Liver (tissue), 9 donors: ENCODE data around the gene TRIM65. TPM values are rescaled to one million over a fixed set of nuclear protein-coding genes. Genes with fewer than 3 reads are reported as not detected.
A peak's percentile ranks its signal among the peaks of the same experiment; 100 is the strongest.

Experiments used
- DNase-seq: peaks from one replicate; pipeline ENCODE4 v3.0.0-alpha.2; 2017; ENCODE audit warnings: low spot score
- H3K27ac ChIP-seq, 2 donors: one replicate each; pipeline ENCODE4 v1.7.0; 2013; ENCODE audit warnings: inconsistent platforms in 2 of 2, low read length in 2 of 2, control low read depth in 1 of 2, low read depth in 1 of 2, mild to moderate bottlenecking in 1 of 2
- H3K27me3 ChIP-seq, 4 donors: one replicate each; pipeline versions ENCODE4 v1.6.1 to v1.7.0; 2013; ENCODE audit warnings: low read length in 3 of 4, inconsistent platforms in 1 of 4, mild to moderate bottlenecking in 1 of 4, moderate library complexity in 1 of 4; ENCODE audit not compliant: control insufficient read depth in 4 of 4, insufficient read depth in 4 of 4
- H3K36me3 ChIP-seq, 4 donors: one replicate each; pipeline versions ENCODE4 v1.6.1 to v1.7.0; 2013; ENCODE audit warnings: low read length in 3 of 4, mild to moderate bottlenecking in 3 of 4, low read depth in 1 of 4, moderate library complexity in 1 of 4; ENCODE audit not compliant: control insufficient read depth in 4 of 4, insufficient read depth in 3 of 4
- H3K4me1 ChIP-seq, 4 donors: one replicate each; pipeline versions ENCODE4 v1.6.1 to v1.7.0; 2013; ENCODE audit warnings: low read length in 3 of 4, mild to moderate bottlenecking in 3 of 4, moderate library complexity in 1 of 4; ENCODE audit not compliant: control insufficient read depth in 4 of 4, insufficient read depth in 4 of 4
- H3K4me3 ChIP-seq, 3 donors: one replicate each; pipeline versions ENCODE4 v1.6.1 to v1.7.0; 2013; ENCODE audit warnings: low read length in 3 of 3, control low read depth in 1 of 3, low read depth in 1 of 3, mild to moderate bottlenecking in 1 of 3
- H3K9ac ChIP-seq, 2 donors: one replicate each; pipeline ENCODE4 v1.7.0; 2013; ENCODE audit warnings: low read length in 2 of 2, mild to moderate bottlenecking in 2 of 2, moderate library complexity in 2 of 2, control low read depth in 1 of 2, low read depth in 1 of 2
- H3K9me3 ChIP-seq, 4 donors: one replicate each; pipeline versions ENCODE4 v1.6.1 to v1.7.0; 2013; ENCODE audit warnings: low read length in 3 of 4; ENCODE audit not compliant: control insufficient read depth in 4 of 4
- EGR1 ChIP-seq, 2 donors: IDR thresholded peaks; 2 replicates each; pipeline ENCODE4 v1.6.1; 2016 to 2018; ENCODE audit warnings: antibody characterized with exemption in 2 of 2, low read depth in 2 of 2
- FOXA1 ChIP-seq: IDR thresholded peaks from 2 replicates; pipeline ENCODE4 v1.6.1; 2016; ENCODE audit warnings: antibody characterized with exemption
- FOXA2 ChIP-seq: IDR thresholded peaks from 2 replicates; pipeline ENCODE4 v1.6.1; 2016; ENCODE audit warnings: antibody characterized with exemption
- GABPA ChIP-seq, 2 donors: IDR thresholded peaks in 1 of 2; conservative IDR thresholded peaks in 1 of 2; 2 replicates each; pipeline ENCODE4 v1.6.1; 2016; ENCODE audit warnings: antibody characterized with exemption in 2 of 2, mild to moderate bottlenecking in 1 of 2, moderate library complexity in 1 of 2
- HNF4A ChIP-seq, 2 donors: conservative IDR thresholded peaks; 2 replicates each; pipeline ENCODE4 v1.6.1; 2016; ENCODE audit warnings: antibody characterized with exemption in 2 of 2, mild to moderate bottlenecking in 2 of 2
- HNF4G ChIP-seq: IDR thresholded peaks from 2 replicates; pipeline ENCODE4 v1.6.1; 2016; ENCODE audit warnings: antibody characterized with exemption
- JUND ChIP-seq, 2 donors: IDR thresholded peaks; 2 replicates each; pipeline ENCODE4 v1.6.1; 2016; ENCODE audit warnings: antibody characterized with exemption in 2 of 2
- NR2F2 ChIP-seq: IDR thresholded peaks from 2 replicates; pipeline ENCODE4 v1.6.1; 2016; ENCODE audit warnings: antibody characterized with exemption
- RAD21 ChIP-seq, 2 donors: IDR thresholded peaks; 2 replicates each; pipeline ENCODE4 v1.6.1; 2016; ENCODE audit warnings: antibody characterized with exemption in 2 of 2, mild to moderate bottlenecking in 2 of 2
- RXRA ChIP-seq, 2 donors: IDR thresholded peaks; 2 replicates each; pipeline ENCODE4 v1.6.1; 2017 to 2018; ENCODE audit warnings: antibody characterized with exemption in 2 of 2, mild to moderate bottlenecking in 1 of 2
- SP1 ChIP-seq: IDR thresholded peaks from 2 replicates; pipeline ENCODE4 v1.6.1; 2018; ENCODE audit warnings: antibody characterized with exemption, mild to moderate bottlenecking
- TAF1 ChIP-seq: conservative IDR thresholded peaks from 2 replicates; pipeline ENCODE4 v1.6.1; 2016; ENCODE audit warnings: antibody characterized with exemption, mild to moderate bottlenecking
- YY1 ChIP-seq: IDR thresholded peaks from 2 replicates; pipeline ENCODE4 v1.6.1; 2016; ENCODE audit warnings: antibody characterized with exemption, mild to moderate bottlenecking
- WGBS: extraction: QIAGEN DNeasy Blood & Tissue Kit; methylation state at CpG from one replicate; pipeline ENCODE4 v1.1.7; 2013; 5-methylcytosine and 5-hydroxymethylcytosine counted together
- polyA plus RNA-seq, 2 donors: library from polyadenylated mRNA; stranded (reverse) in 1 of 2; unstranded in 1 of 2; fragments of 200-250 nt in 1 of 2; fragments of >200 nt in 1 of 2; fragmentation: Nextera tagmentation in 1 of 2; extraction: Ambion mirVana in 1 of 2; gene quantifications; one replicate each; pipeline versions ENCODE4 v1.2.1 to v1.2.3, GENCODE V29; 2013 to 2015
- total RNA-seq, 2 donors: library from RNA; depleted of rRNA; stranded (reverse); fragments of >200 nt; gene quantifications; one replicate each; pipeline ENCODE4 v1.2.3, GENCODE V29; 2014
- TF ChIP-seq, protein P1 (sequence below): IDR thresholded peaks from 2 replicates; pipeline ENCODE4 v1.6.1; 2016; ENCODE audit warnings: antibody characterized with exemption
- TF ChIP-seq, protein P2 (sequence below): IDR thresholded peaks from 2 replicates; pipeline ENCODE4 v1.6.1; 2016; ENCODE audit warnings: antibody characterized with exemption
- TF ChIP-seq, protein P3 (sequence below): fragments of 150-350 bp; IDR thresholded peaks from 2 replicates; pipeline ENCODE4 v1.5.1; 2017; ENCODE audit warnings: improper control_type of control experiment, low read depth, low read length; ENCODE audit not compliant: missing input control
- TF ChIP-seq, protein P4 (sequence below): IDR thresholded peaks from 2 replicates; pipeline ENCODE4 v1.6.1; 2016; ENCODE audit warnings: antibody characterized with exemption
- TF ChIP-seq, protein P5 (sequence below): IDR thresholded peaks from 2 replicates; pipeline ENCODE4 v1.6.1; 2016; ENCODE audit warnings: antibody characterized with exemption, mild to moderate bottlenecking
- donor health status: healthy.
- donor health status: healthy.
- donor health status: healthy.
- donor health status: healthy.
- donor health status: healthy.

The TRIM65 gene
- total and polyA plus RNA-seq, 4 donors = 1.5 to 8.6 (median 6.5) TPM

DNA sequence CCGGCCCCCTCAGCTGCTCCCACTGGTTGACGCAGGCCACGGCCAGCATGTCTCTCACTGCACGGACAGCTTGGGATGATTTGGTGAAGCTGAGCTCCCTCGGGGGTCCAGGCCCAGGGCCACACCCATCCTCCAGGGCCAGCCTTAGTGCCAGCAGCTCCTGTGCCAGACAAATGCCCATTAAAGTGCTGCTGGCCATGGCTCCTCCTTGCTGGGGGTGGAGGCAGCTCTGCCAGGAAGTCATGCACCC lies 20.9 kb downstream of the TRIM65 start:
- 68% methylated on average over 5 of the region's 5 CpGs for WGBS
- peak overlapping the region in 2 of 3 donors; percentile 2 to 69 for H3K4me3 ChIP-seq
- no peak overlapping the region for H3K9ac ChIP-seq
- H3K27me3 ChIP-seq = no peaks in the 10 kb centered on the region
- DNase-seq = no peak
- H3K27ac ChIP-seq = peak overlapping the region; percentile 80 to 95
- peaks cover 0 to 7% (median 3%) of the 10 kb centered on the region in 4 donors for H3K36me3 ChIP-seq
- no peaks in the 10 kb centered on the region for H3K9me3 ChIP-seq
- peaks cover 12 to 39% (median 23%) of the 10 kb centered on the region in 4 donors for H3K4me1 ChIP-seq
- no peak for TF ChIP-seq NR2F2
- TF ChIP-seq, protein P1, sequence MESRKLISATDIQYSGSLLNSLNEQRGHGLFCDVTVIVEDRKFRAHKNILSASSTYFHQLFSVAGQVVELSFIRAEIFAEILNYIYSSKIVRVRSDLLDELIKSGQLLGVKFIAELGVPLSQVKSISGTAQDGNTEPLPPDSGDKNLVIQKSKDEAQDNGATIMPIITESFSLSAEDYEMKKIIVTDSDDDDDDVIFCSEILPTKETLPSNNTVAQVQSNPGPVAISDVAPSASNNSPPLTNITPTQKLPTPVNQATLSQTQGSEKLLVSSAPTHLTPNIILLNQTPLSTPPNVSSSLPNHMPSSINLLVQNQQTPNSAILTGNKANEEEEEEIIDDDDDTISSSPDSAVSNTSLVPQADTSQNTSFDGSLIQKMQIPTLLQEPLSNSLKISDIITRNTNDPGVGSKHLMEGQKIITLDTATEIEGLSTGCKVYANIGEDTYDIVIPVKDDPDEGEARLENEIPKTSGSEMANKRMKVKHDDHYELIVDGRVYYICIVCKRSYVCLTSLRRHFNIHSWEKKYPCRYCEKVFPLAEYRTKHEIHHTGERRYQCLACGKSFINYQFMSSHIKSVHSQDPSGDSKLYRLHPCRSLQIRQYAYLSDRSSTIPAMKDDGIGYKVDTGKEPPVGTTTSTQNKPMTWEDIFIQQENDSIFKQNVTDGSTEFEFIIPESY = no peak
- TF ChIP-seq JUND (IDR thresholded peaks at IDR 0.05) = no peak
- no peak for TF ChIP-seq HNF4G
- TF ChIP-seq SP1 = no peak
- no peak for TF ChIP-seq YY1
- TF ChIP-seq, protein P2, sequence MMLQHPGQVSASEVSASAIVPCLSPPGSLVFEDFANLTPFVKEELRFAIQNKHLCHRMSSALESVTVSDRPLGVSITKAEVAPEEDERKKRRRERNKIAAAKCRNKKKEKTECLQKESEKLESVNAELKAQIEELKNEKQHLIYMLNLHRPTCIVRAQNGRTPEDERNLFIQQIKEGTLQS = no peak
- TF ChIP-seq RAD21 (IDR thresholded peaks at IDR 0.05) = no peak
- no peak for TF ChIP-seq HNF4A (conservative IDR thresholded peaks at IDR 0.05)
- TF ChIP-seq, protein P3, sequence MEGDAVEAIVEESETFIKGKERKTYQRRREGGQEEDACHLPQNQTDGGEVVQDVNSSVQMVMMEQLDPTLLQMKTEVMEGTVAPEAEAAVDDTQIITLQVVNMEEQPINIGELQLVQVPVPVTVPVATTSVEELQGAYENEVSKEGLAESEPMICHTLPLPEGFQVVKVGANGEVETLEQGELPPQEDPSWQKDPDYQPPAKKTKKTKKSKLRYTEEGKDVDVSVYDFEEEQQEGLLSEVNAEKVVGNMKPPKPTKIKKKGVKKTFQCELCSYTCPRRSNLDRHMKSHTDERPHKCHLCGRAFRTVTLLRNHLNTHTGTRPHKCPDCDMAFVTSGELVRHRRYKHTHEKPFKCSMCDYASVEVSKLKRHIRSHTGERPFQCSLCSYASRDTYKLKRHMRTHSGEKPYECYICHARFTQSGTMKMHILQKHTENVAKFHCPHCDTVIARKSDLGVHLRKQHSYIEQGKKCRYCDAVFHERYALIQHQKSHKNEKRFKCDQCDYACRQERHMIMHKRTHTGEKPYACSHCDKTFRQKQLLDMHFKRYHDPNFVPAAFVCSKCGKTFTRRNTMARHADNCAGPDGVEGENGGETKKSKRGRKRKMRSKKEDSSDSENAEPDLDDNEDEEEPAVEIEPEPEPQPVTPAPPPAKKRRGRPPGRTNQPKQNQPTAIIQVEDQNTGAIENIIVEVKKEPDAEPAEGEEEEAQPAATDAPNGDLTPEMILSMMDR = no peak
- TF ChIP-seq RXRA (IDR thresholded peaks at IDR 0.05) = no peak
- no peak for TF ChIP-seq EGR1 (IDR thresholded peaks at IDR 0.05; ENCODE audit: low read depth in 2 of 2)
- no peak for TF ChIP-seq FOXA1
- TF ChIP-seq FOXA2 = no peak
- TF ChIP-seq, protein P4, sequence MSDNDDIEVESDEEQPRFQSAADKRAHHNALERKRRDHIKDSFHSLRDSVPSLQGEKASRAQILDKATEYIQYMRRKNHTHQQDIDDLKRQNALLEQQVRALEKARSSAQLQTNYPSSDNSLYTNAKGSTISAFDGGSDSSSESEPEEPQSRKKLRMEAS = no peak

DNA sequence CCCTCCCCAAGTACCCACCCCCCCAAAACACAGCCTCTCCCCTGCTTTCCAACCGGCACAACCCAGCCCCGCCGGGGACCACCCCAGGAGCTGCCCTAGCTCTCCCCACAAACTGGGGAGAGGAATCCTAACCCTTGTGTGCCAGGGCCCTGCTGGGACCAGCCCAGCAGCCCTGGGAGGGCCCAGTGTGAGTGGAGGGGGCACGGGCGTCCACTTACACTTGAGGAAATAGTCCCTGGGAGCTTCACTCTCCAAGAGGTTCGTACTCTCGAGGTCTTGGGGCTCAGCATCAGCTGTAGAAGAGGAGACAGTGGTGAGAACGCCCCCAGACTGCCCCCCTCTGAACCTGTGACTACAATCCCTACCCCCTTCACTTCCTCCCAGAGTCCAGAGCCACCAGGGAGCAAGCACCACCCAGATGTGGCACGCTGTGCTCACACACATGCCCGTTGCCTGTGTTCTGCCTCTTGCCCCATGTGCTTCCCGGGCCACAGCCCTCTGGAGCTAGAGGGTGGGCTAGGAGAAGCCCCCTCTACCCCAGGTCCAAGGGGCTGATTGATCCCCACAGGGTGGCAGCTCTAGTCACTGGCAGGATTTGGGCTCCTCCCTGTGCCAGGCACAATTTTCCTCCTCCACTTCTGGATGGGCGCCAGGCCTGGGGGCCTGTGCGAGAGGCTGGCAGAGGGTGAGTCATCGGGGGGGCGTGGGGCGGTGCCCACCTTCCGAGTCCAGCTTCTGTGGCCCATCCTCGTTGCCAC lies 21.4 kb downstream of the TRIM65 start:
- TF ChIP-seq, protein P2 = no peak
- TF ChIP-seq, protein P3 = no peak
- TF ChIP-seq EGR1 (IDR thresholded peaks at IDR 0.05; ENCODE audit: low read depth in 2 of 2) (no peak), TAF1 (no peak), FOXA2 (no peak), HNF4G (no peak), GABPA (IDR thresholded peaks at IDR 0.05 in 1 of 2, conservative IDR thresholded peaks at IDR 0.05 in 1 of 2) (no peak), YY1 (no peak), JUND (IDR thresholded peaks at IDR 0.05) (no peak), NR2F2 (no peak), RAD21 (IDR thresholded peaks at IDR 0.05) (no peak)
- TF ChIP-seq, protein P5, sequence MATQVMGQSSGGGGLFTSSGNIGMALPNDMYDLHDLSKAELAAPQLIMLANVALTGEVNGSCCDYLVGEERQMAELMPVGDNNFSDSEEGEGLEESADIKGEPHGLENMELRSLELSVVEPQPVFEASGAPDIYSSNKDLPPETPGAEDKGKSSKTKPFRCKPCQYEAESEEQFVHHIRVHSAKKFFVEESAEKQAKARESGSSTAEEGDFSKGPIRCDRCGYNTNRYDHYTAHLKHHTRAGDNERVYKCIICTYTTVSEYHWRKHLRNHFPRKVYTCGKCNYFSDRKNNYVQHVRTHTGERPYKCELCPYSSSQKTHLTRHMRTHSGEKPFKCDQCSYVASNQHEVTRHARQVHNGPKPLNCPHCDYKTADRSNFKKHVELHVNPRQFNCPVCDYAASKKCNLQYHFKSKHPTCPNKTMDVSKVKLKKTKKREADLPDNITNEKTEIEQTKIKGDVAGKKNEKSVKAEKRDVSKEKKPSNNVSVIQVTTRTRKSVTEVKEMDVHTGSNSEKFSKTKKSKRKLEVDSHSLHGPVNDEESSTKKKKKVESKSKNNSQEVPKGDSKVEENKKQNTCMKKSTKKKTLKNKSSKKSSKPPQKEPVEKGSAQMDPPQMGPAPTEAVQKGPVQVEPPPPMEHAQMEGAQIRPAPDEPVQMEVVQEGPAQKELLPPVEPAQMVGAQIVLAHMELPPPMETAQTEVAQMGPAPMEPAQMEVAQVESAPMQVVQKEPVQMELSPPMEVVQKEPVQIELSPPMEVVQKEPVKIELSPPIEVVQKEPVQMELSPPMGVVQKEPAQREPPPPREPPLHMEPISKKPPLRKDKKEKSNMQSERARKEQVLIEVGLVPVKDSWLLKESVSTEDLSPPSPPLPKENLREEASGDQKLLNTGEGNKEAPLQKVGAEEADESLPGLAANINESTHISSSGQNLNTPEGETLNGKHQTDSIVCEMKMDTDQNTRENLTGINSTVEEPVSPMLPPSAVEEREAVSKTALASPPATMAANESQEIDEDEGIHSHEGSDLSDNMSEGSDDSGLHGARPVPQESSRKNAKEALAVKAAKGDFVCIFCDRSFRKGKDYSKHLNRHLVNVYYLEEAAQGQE = no peak
- TF ChIP-seq, protein P4 = no peak
- H3K9ac ChIP-seq = no peak overlapping the region
- DNase-seq = no peak
- peaks cover 0 to 7% (median 3%) of the 10 kb centered on the region in 4 donors for H3K36me3 ChIP-seq
- H3K27me3 ChIP-seq = no peaks in the 10 kb centered on the region
- peaks cover 12 to 39% (median 23%) of the 10 kb centered on the region in 4 donors for H3K4me1 ChIP-seq
- H3K27ac ChIP-seq = peak overlapping the region; percentile 80 to 95
- 80% methylated on average over 18 of the region's 18 CpGs for WGBS
- no peak overlapping the region for H3K4me3 ChIP-seq
- H3K9me3 ChIP-seq = no peaks in the 10 kb centered on the region
